Measurements from ENCODE around the gene MEDAG.

Gene MEDAG

GRCh38 chr13:30873499-30873898, 32.6 kb upstream of the MEDAG start:
- DNase-seq = peak in 1 of 2 donors; percentile 7

DNA sequence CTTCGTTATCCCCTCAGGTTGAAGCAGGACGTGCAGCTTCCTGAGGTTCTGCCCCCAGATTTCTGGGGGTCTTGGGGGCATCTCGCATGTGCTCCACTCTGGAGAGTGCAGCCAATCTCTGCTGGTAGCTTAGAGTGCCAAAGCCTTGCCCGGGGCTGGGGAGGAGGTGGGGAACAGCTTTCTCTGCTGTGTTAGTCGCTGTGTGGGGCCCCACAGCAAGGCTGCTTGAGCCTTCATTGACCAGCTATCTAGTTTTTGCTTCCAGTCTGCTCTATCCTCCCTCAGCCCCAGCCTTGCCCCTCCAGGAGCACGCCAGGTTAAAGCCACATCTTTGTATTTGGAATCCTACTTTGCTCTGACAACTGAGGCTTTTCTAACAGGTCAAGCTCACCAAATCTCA, 32.0 kb upstream of the MEDAG start:
- DNase-seq = no peak

DNA sequence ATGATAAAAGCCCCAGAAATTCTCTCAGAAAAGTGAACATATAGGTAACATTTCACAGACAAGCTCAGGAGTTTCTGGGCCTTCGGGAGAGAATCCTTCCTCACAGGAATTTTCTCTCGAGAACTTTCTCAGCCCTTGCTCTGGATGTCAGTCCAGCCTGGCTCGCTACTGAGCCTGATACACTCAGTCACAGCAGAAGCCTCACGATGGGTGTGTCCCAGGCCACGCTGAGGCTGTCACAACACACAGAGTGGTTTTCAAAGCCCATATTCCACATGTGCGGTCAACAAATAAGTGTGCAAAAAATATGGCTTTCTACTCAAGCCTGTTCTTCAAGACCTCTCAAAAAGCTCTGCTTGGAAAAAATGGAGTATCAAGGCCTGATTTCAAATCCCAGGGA, 31.5 kb upstream of the MEDAG start:
- no peak for DNase-seq

GRCh38 chr13:30877335-30877734, 28.7 kb upstream of the MEDAG start:
- no peak for DNase-seq

DNA sequence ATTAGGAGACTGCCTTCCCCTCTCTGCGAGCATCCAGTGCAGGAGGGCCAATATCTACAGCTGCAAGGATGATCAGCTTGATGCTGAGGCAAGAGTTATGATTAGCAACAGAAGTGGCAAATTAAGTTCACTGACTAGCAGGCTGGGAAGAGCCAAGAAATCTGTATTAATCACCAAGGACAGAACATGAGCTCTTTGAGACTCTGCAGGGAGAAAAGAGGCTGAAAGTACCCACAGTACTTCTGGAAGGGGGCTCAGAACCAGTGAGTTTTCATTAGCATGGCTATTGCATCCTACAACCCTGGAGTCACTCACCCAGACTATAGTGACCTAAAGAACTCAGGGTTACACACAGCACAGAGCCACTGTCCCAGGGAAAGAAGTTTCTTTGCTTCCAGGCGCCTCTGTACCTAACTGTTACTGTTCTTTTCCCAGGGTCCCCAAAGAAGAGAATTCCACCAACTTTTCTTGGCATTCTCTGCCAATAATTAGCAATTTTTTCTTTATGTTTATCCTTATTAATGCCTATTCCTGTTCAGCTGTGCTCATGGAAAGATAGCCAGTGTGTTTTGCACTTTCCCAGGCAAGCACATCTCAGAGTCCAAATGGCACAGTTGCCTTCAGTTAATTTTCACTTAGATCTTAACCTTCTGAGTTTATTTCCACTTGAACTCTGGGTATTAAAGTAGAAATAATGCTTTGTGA, 25.8 kb upstream of the MEDAG start:
- peak in 1 of 2 donors; percentile 2 for DNase-seq

DNA sequence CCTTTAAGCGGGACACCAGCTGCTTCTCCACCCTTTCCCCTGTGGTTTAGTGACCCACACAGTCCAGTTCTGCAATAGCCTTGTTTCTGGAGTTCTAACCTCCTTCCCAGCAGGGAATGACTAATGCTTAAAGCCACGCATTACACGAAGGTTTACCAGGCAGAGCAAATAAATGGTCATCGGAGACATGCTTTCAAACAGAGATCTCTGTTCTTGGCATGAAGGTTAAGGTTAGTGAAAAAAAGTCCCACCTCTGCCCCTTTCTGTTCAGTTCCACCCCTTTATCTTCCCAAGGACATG, 25.3 kb upstream of the MEDAG start:
- peak; percentile 64 to 79 for DNase-seq

DNA sequence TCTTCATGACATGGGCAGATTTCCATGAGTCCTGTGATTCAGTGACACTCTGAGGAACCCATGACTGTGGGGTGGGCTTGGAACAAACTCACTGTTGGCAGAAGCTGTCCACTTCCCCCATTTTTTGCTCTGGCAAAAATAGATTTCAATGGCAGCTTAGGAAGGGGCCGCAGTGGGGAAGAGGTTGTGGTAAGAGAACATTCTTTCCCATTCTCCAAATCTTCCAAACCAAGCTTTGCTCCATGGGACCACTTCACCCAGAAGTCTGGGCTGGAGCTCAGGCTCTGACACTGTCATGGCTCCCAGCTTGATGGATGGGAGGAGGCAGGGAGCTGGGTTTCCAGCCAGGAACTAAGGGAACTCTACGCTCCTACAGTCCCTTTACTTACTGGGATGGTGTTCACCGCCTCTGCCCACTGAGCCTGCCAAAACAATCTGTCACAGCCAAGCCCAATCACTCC, 24.9 kb upstream of the MEDAG start:
- peak in 1 of 2 donors; percentile 57 for DNase-seq

DNA sequence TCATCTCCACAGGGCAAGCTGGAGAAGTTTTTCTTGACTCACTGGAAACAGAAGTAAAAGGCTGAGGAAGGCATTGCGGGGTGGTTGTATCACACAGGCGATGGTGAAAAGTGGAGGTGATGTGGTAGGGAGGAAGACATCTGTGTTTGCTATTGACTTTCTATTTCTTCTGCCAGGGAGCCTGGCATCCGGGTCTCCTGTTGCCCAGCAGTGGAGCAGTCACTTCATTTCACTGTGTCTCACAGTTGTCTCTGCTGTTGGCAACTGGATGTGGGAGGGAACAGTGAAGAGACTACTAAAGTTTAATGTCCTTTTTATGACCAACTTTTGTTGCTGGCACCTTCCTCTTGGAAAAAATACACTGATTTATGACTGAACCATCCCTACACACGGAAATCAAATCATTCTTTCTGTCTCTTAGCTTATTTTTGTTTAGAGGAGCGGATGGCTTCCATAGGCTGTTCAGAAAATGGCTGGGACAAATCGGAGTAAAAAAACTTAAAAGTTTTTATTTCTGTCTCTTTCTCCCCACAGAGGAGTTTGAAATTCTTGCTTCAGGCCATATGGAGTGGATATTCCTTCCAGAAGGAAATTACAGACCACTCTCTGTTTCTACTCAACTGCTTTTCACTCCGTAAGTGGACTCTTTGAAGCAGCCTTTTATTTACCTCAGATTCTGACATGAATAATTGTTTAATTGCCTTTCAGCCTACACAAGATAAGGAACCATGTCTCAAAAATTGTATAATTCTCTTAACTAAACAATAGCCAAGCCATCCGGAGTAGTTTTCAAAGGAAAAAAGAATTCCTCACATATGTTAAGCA, 23.8 kb upstream of the MEDAG start:
- DNase-seq = no peak

- DNase-seq = no peak
Measured at GRCh38 chr13:30882996-30883766, 22.9 kb upstream of the MEDAG start.

DNA sequence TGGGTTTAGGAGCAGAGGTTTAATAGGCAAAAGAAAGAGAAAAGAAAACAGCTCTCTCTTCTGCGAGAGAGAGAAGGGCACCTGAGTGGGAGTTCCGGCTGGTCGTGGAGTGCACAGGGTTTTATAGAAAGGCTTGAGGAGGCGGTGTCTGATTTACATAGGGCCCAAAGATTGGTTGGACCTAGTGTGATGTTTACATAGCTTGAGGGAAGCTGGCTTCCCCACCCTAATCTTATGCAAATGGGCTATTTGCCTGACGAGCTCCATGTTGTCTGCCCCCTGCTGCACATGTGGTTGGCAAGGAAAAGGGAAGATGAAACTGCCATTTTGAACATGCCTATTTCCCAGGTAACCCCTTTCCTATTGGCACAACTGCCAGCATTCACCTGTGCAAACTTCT, 21.5 kb upstream of the MEDAG start:
- DNase-seq = no peak

GRCh38 chr13:30889196-30889690, 16.8 kb upstream of the MEDAG start:
- no peak for DNase-seq

DNA sequence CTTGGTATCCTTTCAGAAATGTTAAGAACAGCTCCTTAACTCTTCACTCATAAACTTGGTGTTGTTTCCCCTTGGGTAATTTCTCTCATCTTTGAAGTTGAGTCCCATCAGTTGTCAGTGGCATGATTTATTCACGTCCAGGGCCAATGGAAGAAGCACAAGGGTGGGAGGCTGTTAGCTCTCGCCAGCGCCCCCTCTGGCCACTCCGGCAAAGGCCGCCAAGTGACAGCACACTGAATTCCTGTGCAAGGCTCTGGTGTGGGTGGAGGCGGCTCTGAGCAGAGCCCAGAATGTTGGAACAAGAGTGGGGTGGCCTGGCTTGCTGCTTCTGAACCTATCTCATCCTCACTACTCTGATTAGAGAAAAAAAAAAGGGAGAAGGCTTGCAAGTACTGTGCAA, 13.1 kb upstream of the MEDAG start:
- DNase-seq = peak in 1 of 2 donors; percentile 40

GRCh38 chr13:30895773-30896172, 10.3 kb upstream of the MEDAG start:
- DNase-seq = no peak

DNA sequence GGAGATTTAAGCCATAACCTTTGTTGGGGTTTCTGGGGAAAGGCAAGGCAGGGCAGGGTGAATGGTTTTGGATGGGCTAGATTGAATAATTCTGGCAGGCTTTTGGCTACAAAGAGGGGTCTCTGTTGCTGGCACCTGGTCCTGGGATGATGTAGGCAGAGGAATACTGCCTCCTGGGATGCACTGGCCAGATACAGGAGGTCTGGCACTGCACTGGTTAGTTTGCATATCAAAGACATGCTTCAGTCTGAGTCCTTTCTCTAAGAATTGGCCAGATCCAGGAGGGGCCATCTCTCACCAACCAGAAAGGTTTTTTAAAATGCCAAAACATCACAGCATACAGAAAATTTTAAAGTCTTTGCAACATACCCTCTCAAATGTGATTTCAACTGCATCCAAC, 8.0 kb upstream of the MEDAG start:
- no peak for DNase-seq

- DNase-seq = peak; percentile 58 to 62
Measured at GRCh38 chr13:30898678-30899241, 7.3 kb upstream of the MEDAG start.

DNA sequence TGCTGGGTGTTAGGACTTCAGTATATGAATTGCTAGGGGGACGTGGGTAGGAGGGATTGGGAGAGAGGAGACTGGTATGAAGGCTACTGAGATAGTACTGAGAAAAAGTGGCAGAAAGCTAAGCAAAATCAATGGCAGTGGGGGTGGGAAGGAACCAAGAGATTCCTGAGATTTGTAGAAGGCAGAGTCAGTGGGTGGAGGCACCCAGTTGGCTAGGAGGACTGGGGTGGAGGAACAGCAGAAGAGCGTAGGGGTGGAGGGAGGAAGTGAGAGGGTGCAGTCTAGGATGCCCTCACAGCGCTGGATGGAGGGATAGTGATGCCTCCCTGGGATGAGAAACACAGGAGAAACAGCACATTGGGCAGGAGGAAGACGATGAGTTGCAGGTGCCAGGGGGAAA, 5.6 kb upstream of the MEDAG start:
- DNase-seq = peak; percentile 11 to 17

- DNase-seq = no peak
Measured at GRCh38 chr13:30900952-30901749, 4.9 kb upstream of the MEDAG start.

GRCh38 chr13:30904043-30904442, 2.0 kb upstream of the MEDAG start:
- no peak for DNase-seq

- peak in 1 of 2 donors; percentile 18 for DNase-seq
Measured at GRCh38 chr13:30906411-30907051, 460 bp downstream of the MEDAG start.

GRCh38 chr13:30907121-30907861, 1.2 kb downstream of the MEDAG start:
- no peak for DNase-seq
